Endometrial microvascular endothelial cells (primary cell): ENCODE data around the gene GRHL3. TPM values are rescaled to one million over a fixed set of nuclear protein-coding genes. Genes with fewer than 3 reads are reported as not detected.

Source experiments
- in situ Hi-C: cut with HindIII; loops from 2 replicates; pipeline ENCODE4 v1.10.0; 2017; ENCODE audit warnings: low sequenced_read_pairs, low pct_unique_long_range_greater_than_20kb; ENCODE audit errors: inconsistent ontology term
- total RNA-seq: library from RNA; depleted of rRNA; stranded (reverse); fragments of >200 nt; gene quantifications from one replicate; pipeline ENCODE4 v1.2.3, GENCODE V29; 2015; ENCODE audit errors: inconsistent ontology term

The GRHL3 gene
- total RNA-seq, 1 donor from 2014 or later: not detected

- in situ Hi-C loops: no loop called here
Observed at GRCh38 chr1:24385160-24385940, 66.2 kb downstream of the GRHL3 start.

- in situ Hi-C loops: no loop called here
Observed at GRCh38 chr1:24386241-24386640, 67.1 kb downstream of the GRHL3 start.

DNA sequence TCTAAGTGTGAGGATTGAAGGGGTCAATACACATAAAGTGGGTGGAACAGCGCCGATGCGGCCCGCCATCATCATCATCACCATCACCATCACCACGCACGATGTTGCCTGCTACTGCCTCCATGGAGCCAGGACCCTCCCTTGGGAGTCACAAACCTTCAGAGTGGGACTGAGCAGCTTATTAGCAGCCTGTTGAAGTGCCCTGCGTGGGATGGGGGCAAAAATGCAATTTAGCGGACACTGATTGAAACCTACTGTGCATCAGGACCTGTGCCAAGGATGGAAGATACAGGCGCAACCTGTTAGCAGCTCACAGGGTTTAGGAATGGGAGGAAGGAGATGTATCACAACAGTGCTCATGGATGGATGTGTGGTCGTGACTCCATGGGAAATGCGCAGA is 67.8 kb downstream of the GRHL3 start:
- in situ Hi-C loops: no loop called here

DNA sequence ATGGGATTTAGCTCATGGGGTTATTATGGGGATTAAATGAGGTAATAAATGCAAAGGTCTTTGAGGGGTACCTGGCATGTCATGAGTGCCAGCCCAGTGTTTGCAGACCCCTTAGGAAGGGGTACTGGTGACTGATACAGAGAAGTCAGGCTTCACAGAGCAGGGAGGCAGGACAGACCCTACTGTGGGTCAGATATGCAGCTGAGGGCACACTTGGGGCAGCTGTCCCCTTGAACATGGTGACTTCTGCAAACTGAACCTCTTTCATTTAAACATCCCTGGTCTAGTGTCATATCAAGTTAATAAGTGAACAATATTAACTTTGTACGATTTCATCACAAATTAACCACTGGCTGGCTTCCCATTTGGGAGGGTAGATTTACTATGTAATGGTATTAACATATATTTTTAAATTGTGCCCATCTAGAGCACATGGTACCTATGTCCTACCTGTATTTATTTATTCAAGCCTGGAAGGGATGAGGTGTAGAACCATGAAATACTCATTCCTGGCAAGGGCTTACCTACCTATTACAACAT is 68.5 kb downstream of the GRHL3 start:
- in situ Hi-C loops: no loop called here

DNA sequence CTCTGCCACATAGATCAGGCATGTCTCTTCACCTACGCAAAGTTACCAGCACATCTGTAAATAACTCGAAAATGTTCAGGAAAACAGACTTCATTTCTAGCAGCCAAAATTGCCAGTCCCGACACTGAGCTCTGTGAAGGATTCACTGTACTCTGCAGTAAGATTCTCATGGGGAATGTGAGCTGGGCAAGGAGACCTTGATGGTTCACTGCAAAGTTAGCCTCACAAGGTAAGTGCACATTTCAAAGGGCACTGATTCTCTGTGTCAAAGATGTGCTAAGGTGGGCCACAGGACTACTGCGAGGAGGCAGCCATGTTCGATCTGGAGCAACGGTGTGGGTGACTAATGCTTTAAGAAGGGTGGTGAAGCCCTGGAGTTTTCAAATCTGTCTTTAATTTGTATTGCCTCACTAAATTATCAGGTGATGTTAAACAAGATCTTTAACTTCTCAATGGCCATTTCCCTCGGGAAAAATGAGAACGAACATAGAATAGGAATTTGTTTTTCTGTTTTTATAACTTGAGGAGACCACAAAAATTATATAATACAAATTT is 69.3 kb downstream of the GRHL3 start:
- in situ Hi-C loops: no loop called here

DNA sequence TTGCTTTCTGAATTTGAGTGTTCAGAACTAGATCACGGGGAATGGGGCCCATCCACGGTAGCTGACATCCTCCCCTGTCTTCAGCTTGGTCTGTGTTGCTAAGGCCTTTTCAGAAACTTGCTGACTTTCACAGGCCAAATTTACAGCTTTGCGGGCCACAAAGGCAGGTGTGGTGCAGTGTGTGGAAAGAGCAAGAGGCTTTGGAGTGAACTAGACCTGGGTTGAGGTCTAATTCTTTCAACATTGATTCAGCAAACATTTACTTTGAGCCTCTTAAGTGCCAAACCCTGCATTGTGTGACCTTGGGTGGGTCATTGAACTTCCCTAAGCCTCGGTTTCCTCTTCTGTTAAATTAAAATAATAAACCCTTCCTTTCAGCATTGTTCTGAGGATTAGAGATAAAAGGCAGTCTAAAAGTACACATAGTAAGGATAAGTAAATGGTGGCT is 70.1 kb downstream of the GRHL3 start:
- in situ Hi-C loops: no loop called here

GRCh38 chr1:24390924-24391782 is 72.0 kb downstream of the GRHL3 start:
- in situ Hi-C loops: loop anchor here (10.0 kb wide), 1 partner anchor 196 kb away; no protein-coding TSS in a partner anchor

DNA sequence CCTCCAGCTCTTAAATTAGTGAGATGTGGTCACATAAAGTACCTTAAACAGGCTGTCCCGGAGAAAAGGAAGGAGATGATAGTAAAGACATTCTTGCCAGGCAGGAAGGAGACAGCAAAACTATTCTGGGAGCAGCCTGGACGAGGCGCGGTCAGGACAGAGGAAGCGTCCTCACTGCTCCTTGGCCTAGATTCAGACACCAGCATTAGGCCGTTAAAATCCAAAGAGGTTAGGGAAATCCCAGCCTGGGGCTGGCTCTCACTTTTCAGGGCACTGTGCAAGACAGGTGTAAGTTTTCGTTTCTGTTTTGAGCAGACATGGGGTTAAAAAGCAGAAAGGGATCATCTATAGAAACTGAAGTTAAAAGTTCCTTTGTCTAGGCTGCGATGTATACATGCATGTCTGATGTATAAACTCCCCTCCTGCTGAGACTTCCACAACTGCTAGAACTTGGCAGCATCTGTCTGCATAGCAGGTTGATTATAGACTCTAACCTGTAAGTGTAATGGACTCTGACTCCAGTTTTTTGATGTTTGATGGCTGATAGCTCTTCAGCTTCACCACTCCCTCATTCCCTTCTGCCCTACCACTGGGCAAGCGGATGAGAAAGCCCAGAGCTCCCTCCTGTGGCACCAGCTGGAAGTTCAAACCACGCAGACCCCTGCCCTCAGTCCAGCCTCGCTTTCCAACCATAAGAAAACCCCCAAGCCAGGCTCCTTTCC is 72.9 kb downstream of the GRHL3 start:
- in situ Hi-C loops: loop anchor here (10.0 kb wide), 1 partner anchor 197 kb away; no protein-coding TSS in a partner anchor

GRCh38 chr1:24392604-24392946 is 73.4 kb downstream of the GRHL3 start:
- in situ Hi-C loops: loop anchor here (10.0 kb wide), 1 partner anchor 198 kb away; no protein-coding TSS in a partner anchor

DNA sequence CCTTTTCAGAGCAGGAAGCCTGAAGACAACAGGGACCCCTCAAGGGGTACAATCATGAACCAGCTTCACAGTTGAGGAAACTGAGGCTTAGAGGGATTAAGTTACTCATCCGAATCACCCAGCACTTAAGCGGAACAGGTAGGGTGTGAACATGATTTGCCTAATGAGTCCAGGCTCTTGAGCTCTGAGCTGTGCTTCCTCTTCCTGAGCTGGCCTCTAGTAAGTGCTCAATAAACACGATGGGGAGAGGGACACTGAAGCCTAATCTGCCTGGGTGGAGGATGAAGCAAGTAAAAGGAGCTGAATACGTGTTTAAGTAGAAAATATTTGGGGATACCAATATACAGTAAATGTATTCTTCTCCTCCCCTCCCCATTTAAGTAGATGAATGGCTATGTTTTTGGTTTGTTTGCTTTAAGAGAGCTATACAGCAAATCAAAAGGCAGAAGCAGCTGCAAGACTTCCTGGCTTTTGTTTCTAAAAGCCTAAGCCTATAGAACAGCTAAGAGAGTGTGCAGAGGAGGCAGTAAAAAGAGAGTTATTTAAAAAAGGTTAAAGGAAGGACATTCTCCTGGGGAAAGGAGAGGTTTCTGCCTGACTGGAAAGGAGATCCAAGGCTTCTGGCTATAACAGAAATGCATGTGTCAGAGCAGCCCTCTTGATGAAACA is 74.0 kb downstream of the GRHL3 start:
- in situ Hi-C loops: loop anchor here (10.0 kb wide), 1 partner anchor 198 kb away; no protein-coding TSS in a partner anchor

GRCh38 chr1:24393892-24394291 is 74.7 kb downstream of the GRHL3 start:
- in situ Hi-C loops: loop anchor here (10.0 kb wide), 1 partner anchor 199 kb away; no protein-coding TSS in a partner anchor

DNA sequence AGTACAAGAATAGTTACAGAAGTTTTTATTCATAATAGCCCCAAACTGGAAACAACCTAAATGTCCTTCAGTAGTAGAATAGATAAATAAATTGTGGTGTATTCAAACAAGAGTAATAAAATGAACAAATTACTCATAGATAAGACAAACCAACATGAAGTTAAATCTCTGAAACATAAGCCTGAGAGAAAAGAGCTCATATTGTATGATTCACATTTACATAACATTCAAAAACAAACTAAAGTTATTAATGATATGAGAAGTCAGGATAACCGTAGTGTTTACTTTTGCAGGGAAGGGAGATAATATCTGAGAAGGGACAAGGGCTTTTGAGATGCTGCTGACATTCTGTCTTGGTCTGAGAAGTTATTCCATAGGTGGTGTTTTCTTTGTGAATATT is 80.9 kb downstream of the GRHL3 start:
- in situ Hi-C loops: no loop called here

GRCh38 chr1:24403806-24404205 is 84.6 kb downstream of the GRHL3 start:
- in situ Hi-C loops: no loop called here

Other genes starting within 250 kb of the GRHL3 start
- not detected for gene MYOM3, start 207.2 kb upstream of the GRHL3 start, total RNA-seq
- gene IL22RA1, start 176.2 kb upstream of the GRHL3 start, total RNA-seq: not detected
- not detected for gene IFNLR1, start 132.1 kb upstream of the GRHL3 start, total RNA-seq
- gene STPG1, start 94.4 kb downstream of the GRHL3 start, total RNA-seq: 4.1 TPM
- 22.4 TPM for gene NIPAL3, start 96.4 kb downstream of the GRHL3 start, total RNA-seq
- gene RCAN3, start 183.5 kb downstream of the GRHL3 start, total RNA-seq: 11.7 TPM
- not detected for gene NCMAP, start 236.7 kb downstream of the GRHL3 start, total RNA-seq